Loucy (cell line): Measurements from ENCODE around the gene ZBTB20.
"Not testable (repeated sequence)": the region's sequence is repeated elsewhere in the genome, so short reads cannot be mapped to it uniquely, and the experiment has no call there.

Experiments
- H2AFZ ChIP-seq: fragments of 200-600 bp; sonication (generic); 2 replicates; pipeline ENCODE4 v1.6.0; 2016; ENCODE audit warnings: antibody characterized with exemption, mild to moderate bottlenecking, low read length, moderate library complexity
- H3F3A ChIP-seq: fragments of 200-600 bp; 2 replicates; pipeline ENCODE4 v1.6.0; 2016; ENCODE audit warnings: antibody characterized with exemption, low read depth, mild to moderate bottlenecking
- H3K27me3 ChIP-seq: fragments of 200-600 bp; sonication (generic); 2 replicates; pipeline ENCODE4 v1.6.1; 2014; ENCODE audit warnings: low read length, mild to moderate bottlenecking; ENCODE audit not compliant: insufficient read depth, poor library complexity, severe bottlenecking
- H3K36me3 ChIP-seq: fragments of 200-600 bp; sonication (generic); 2 replicates; pipeline ENCODE4 v1.6.1; 2016; ENCODE audit warnings: low read length; ENCODE audit not compliant: insufficient read depth
- H3K4me1 ChIP-seq: fragments of 200-600 bp; sonication (generic); 2 replicates; pipeline ENCODE4 v1.5.1; 2014; ENCODE audit warnings: low read length, mild to moderate bottlenecking; ENCODE audit not compliant: insufficient read depth, poor library complexity, severe bottlenecking
- H3K4me2 ChIP-seq: fragments of 200-600 bp; sonication (generic); 2 replicates; pipeline ENCODE4 v1.6.0; 2014; ENCODE audit warnings: antibody characterized with exemption, low read length, low read depth, mild to moderate bottlenecking; ENCODE audit not compliant: poor library complexity, severe bottlenecking
- H3K4me3 ChIP-seq: fragments of 200-600 bp; sonication (generic); 2 replicates; pipeline ENCODE4 v1.5.1; 2014; ENCODE audit warnings: low read length, mild to moderate bottlenecking, mixed read lengths; ENCODE audit not compliant: poor library complexity, severe bottlenecking
- H3K79me2 ChIP-seq: fragments of 200-600 bp; sonication (generic); 2 replicates; pipeline ENCODE4 v1.6.1; 2014; ENCODE audit warnings: low read length; ENCODE audit not compliant: insufficient read depth
- H3K9ac ChIP-seq: fragments of 200-600 bp; sonication (generic); 2 replicates; pipeline ENCODE4 v1.6.0; 2014; ENCODE audit warnings: mild to moderate bottlenecking, low read depth, low read length, moderate library complexity; ENCODE audit not compliant: poor library complexity, severe bottlenecking
- H3K9me2 ChIP-seq: fragments of 200-600 bp; sonication (generic); replicated peaks from 2 replicates; pipeline ENCODE4 v1.6.1; 2016; ENCODE audit warnings: low read depth, low read length, mixed read lengths
- H3K9me3 ChIP-seq: fragments of 200-600 bp; sonication (generic); 2 replicates; pipeline ENCODE4 v1.6.1; 2014; ENCODE audit warnings: mild to moderate bottlenecking, antibody characterized with exemption, low read length, low read depth; ENCODE audit not compliant: insufficient read depth
- H4K20me1 ChIP-seq: fragments of 200-600 bp; sonication (generic); 2 replicates; pipeline ENCODE4 v1.6.0; 2014; ENCODE audit warnings: antibody characterized with exemption, low read length, mild to moderate bottlenecking; ENCODE audit not compliant: insufficient read depth, poor library complexity, severe bottlenecking
- EZH2phosphoT487 ChIP-seq: fragments of 200-600 bp; IDR thresholded peaks from 2 replicates; pipeline ENCODE4 v1.6.1; 2018; ENCODE audit warnings: antibody characterized with exemption, mild to moderate bottlenecking, moderate library complexity, borderline replicate concordance
- TF ChIP-seq, protein P1 (sequence below): fragments of 200-600 bp; sonication (generic); conservative IDR thresholded peaks from 2 replicates; pipeline ENCODE4 v1.5.1; 2014; ENCODE audit warnings: mild to moderate bottlenecking, antibody characterized with exemption, low read length

The ZBTB20 gene

DNA sequence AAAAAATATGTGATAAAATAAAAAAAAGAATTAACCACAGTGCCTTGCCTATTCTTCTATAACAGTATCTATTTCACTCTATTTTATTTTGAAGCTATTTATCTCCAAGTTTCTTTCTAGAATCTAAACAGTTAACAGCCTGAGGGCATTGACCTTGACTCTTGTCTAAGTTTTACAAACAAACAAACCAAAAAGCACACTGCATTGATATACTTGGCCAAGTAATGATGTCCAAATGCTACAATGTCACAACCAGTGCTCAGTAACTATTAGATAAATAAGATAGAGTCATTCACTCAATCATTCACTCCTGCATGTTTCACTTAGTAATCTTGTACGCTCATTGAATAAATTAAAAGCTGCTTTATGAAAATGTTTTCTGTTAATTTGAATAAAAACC lies 466.8 kb downstream of the ZBTB20 start:
- Histone ChIP-seq H3K4me2 (no peak overlapping the region), H3K36me3 (no peaks in the 10 kb centered on the region), H4K20me1 (no peaks in the 10 kb centered on the region), H3K27me3 (no peaks in the 10 kb centered on the region), H3K9me2 (no peaks in the 10 kb centered on the region), H3K9ac (no peak overlapping the region), H3K79me2 (no peaks in the 10 kb centered on the region), H3K4me3 (no peak overlapping the region), H3K4me1 (no peaks in the 10 kb centered on the region), H2AFZ (no peak overlapping the region), H3F3A (no peaks in the 10 kb centered on the region), H3K9me3 (no peaks in the 10 kb centered on the region)
- TF ChIP-seq, protein P1, sequence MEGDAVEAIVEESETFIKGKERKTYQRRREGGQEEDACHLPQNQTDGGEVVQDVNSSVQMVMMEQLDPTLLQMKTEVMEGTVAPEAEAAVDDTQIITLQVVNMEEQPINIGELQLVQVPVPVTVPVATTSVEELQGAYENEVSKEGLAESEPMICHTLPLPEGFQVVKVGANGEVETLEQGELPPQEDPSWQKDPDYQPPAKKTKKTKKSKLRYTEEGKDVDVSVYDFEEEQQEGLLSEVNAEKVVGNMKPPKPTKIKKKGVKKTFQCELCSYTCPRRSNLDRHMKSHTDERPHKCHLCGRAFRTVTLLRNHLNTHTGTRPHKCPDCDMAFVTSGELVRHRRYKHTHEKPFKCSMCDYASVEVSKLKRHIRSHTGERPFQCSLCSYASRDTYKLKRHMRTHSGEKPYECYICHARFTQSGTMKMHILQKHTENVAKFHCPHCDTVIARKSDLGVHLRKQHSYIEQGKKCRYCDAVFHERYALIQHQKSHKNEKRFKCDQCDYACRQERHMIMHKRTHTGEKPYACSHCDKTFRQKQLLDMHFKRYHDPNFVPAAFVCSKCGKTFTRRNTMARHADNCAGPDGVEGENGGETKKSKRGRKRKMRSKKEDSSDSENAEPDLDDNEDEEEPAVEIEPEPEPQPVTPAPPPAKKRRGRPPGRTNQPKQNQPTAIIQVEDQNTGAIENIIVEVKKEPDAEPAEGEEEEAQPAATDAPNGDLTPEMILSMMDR: no peak
- TF ChIP-seq EZH2phosphoT487: no peak

DNA sequence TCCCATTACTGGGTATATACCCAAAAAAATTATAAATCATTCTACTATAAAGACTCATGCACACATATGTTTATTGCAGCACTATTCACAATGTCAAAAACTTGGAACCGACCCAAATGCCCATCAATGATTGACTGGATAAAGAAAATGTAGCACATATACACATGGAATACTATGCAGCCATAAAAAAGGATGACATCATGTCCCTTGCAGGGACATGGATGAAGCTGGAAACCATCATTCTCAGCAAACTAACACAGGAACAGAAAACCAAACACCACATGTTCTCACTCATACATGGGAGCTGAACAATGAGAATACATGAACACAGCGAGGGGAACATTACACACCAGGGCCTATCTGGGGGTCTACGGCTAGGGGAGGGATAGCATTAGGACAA lies 467.3 kb downstream of the ZBTB20 start:
- not testable (repeated sequence) for H3F3A ChIP-seq, H3K9me3 ChIP-seq, H2AFZ ChIP-seq, H3K4me2 ChIP-seq, H4K20me1 ChIP-seq, H3K27me3 ChIP-seq, H3K4me1 ChIP-seq, H3K9me2 ChIP-seq, H3K36me3 ChIP-seq, H3K79me2 ChIP-seq, H3K9ac ChIP-seq, H3K4me3 ChIP-seq

DNA sequence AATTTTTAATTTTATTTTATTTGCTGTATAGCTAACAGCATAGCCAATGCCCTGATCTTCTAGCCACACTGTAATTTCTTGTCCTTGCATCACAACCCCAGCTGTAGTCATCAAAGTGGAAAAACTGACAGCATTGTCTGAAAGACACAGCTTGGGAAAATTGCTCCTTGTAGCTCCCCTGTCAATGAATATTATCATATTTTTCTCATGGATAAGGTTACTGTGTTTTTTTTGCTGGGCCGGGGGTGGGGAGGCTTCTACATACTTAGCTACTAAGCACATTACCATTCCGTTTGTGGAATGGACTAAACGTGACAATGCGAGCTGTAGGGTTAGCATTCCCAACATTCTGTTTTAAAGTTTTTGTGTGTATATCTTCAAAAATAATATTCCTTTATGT lies 472.0 kb downstream of the ZBTB20 start:
- Histone ChIP-seq H3K4me3 (no peak overlapping the region), H3K27me3 (no peaks in the 10 kb centered on the region), H4K20me1 (no peaks in the 10 kb centered on the region), H3K4me1 (peaks cover 5% of the 10 kb centered on the region), H3K9me3 (no peaks in the 10 kb centered on the region), H2AFZ (no peak overlapping the region), H3K36me3 (no peaks in the 10 kb centered on the region), H3K79me2 (no peaks in the 10 kb centered on the region), H3K4me2 (no peak overlapping the region), H3K9me2 (no peaks in the 10 kb centered on the region), H3K9ac (no peak overlapping the region), H3F3A (no peaks in the 10 kb centered on the region)
- TF ChIP-seq EZH2phosphoT487: no peak
- TF ChIP-seq, protein P1: no peak

DNA sequence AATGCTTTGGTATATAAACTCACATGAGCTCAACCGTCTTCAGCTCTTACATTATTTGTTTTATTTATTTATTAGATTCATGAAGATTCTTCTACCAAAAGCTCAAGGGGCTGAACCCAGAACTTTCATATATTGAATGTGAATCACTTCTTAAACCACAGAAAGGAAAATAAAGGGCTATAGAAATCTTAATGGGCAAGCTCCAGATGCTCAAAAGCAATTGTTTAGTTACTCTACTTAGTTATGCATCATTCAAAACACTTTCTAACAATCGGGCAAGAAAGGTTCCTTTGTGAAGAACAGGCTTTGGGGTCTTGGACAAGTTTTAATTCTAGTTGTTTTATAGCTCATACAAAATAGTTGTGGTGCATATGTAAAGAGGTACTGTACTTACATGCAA lies 473.1 kb downstream of the ZBTB20 start:
- TF ChIP-seq EZH2phosphoT487: no peak
- TF ChIP-seq, protein P1: no peak
- no peak overlapping the region for H3K4me2 ChIP-seq
- peaks cover 5% of the 10 kb centered on the region for H3K4me1 ChIP-seq
- no peak overlapping the region for H3K4me3 ChIP-seq
- no peaks in the 10 kb centered on the region for H3K79me2 ChIP-seq
- H3K9me2 ChIP-seq: no peaks in the 10 kb centered on the region
- H3K27me3 ChIP-seq: no peaks in the 10 kb centered on the region
- H3K9ac ChIP-seq: no peak overlapping the region
- H4K20me1 ChIP-seq: no peaks in the 10 kb centered on the region
- H3K36me3 ChIP-seq: no peaks in the 10 kb centered on the region
- H3K9me3 ChIP-seq: no peaks in the 10 kb centered on the region
- H3F3A ChIP-seq: no peaks in the 10 kb centered on the region
- no peak overlapping the region for H2AFZ ChIP-seq
